ENCODE data around the gene E2F6.

Gene E2F6

GRCh38 chr2:11398750-11399437, 67.1 kb downstream of the E2F6 start:
- H3K4me3 ChIP-seq (ENCODE audit: low read depth, low read length), result no peak overlapping the region
- H3K27ac ChIP-seq (ENCODE audit: extremely low read depth, low read depth, low read length), result no peak overlapping the region
- ChIA-PET POLR2A (no interaction called here), CTCF (interaction anchor here (0.6 to 0.9 kb wide), 3 partner anchors 21 to 150 kb away, joined by 3 to 4 read pairs (median 3); no protein-coding TSS in a partner anchor)
- no peak for TF ChIP-seq ZNF449 (tag by site-specific recombination; IDR thresholded peaks at IDR 0.05)
- no peak for TF ChIP-seq ZNF404 (tag by site-specific recombination; IDR thresholded peaks at IDR 0.05)
- no peak for TF ChIP-seq OSR2 (tag by site-specific recombination; IDR thresholded peaks at IDR 0.05)
- TF ChIP-seq TCF7L2 (IDR thresholded peaks at IDR 0.05; ENCODE audit: borderline replicate concordance, low read depth, low read length), result no peak
- no peak for TF ChIP-seq BCL11B (tag by site-specific recombination; IDR thresholded peaks at IDR 0.05; ENCODE audit: low read depth)
- TF ChIP-seq ZBTB8A (tag by site-specific recombination; IDR thresholded peaks at IDR 0.05), result peak; percentile 31; the same call in 1 of the 2 replicates
- no peak for TF ChIP-seq EGR2 (tag by site-specific recombination; IDR thresholded peaks at IDR 0.05; ENCODE audit: low read depth)
- no peak for TF ChIP-seq ZBTB21 (tag by site-specific recombination; IDR thresholded peaks at IDR 0.05)
- TF ChIP-seq ZNF146 (tag by site-specific recombination; IDR thresholded peaks at IDR 0.05), result no peak
- TF ChIP-seq ZNF654 (tag by site-specific recombination; IDR thresholded peaks at IDR 0.05; ENCODE audit: low read depth), result no peak
- TF ChIP-seq ZNF426 (tag by site-specific recombination; IDR thresholded peaks at IDR 0.05), result no peak
- TF ChIP-seq REST (tag by site-specific recombination; IDR thresholded peaks at IDR 0.05), result no peak
- no peak for TF ChIP-seq KLF9 (tag by site-specific recombination; IDR thresholded peaks at IDR 0.05; ENCODE audit: low read depth)
- peak; percentile 55 for TF ChIP-seq ZIC2 (tag by site-specific recombination; IDR thresholded peaks at IDR 0.05)
- no peak for TF ChIP-seq ZNF311 (tag by site-specific recombination; IDR thresholded peaks at IDR 0.05; ENCODE audit: borderline replicate concordance)
- H3K9me3 ChIP-seq (ENCODE audit: control insufficient read depth, insufficient read depth, low read depth, low read length), result no peaks in the 10 kb centered on the region
- no peaks in the 10 kb centered on the region for H3K36me3 ChIP-seq (ENCODE audit: control insufficient read depth in 2 of 2, insufficient read depth in 1 of 2, low read length in 2 of 2)
- no peaks in the 10 kb centered on the region for H3K4me1 ChIP-seq (ENCODE audit: control insufficient read depth, insufficient read depth, low read length)

GRCh38 chr2:11397513-11397912, 68.4 kb downstream of the E2F6 start:
- Histone ChIP-seq H3K4me3 (ENCODE audit: low read depth, low read length) (no peak overlapping the region), H3K27ac (ENCODE audit: extremely low read depth, low read depth, low read length) (no peak overlapping the region), H3K4me1 (ENCODE audit: control insufficient read depth, insufficient read depth, low read length) (no peaks in the 10 kb centered on the region), H3K36me3 (ENCODE audit: control insufficient read depth in 2 of 2, insufficient read depth in 1 of 2, low read length in 2 of 2) (no peaks in the 10 kb centered on the region), H3K9me3 (ENCODE audit: control insufficient read depth, insufficient read depth, low read depth, low read length) (no peaks in the 10 kb centered on the region)
- CTCF ChIA-PET, result interaction anchor here (0.6 to 0.9 kb wide), 2 partner anchors 22 to 1572 kb away, joined by 3 read pairs; no protein-coding TSS in a partner anchor
- POLR2A ChIA-PET, result no interaction called here
- TF ChIP-seq ZBTB11 (tag by site-specific recombination; conservative IDR thresholded peaks at IDR 0.05; ENCODE audit: low read depth) (no peak), ZNF112 (tag by site-specific recombination; IDR thresholded peaks at IDR 0.05) (no peak), ZNF280C (tag by site-specific recombination; IDR thresholded peaks at IDR 0.05) (no peak), ZNF785 (tag by site-specific recombination; IDR thresholded peaks at IDR 0.05) (no peak), ZNF549 (tag by site-specific recombination; IDR thresholded peaks at IDR 0.05) (no peak), ZNF747 (tag by site-specific recombination; IDR thresholded peaks at IDR 0.05) (no peak), ZNF148 (tag by site-specific recombination; IDR thresholded peaks at IDR 0.05; ENCODE audit: borderline replicate concordance) (no peak)

All from HEK293 (cell line).